ENCODE data around the gene TOM1L2.

GRCh38 chr17:17957584-17957916, 14.7 kb downstream of the TOM1L2 start:
- TF ChIP-seq EZH2 (IDR thresholded peaks at IDR 0.05; ENCODE audit: low read length, missing control alignments): no peak
- TF ChIP-seq CTCF (conservative IDR thresholded peaks at IDR 0.05 in 1 of 2, IDR thresholded peaks at IDR 0.05 in 1 of 2; ENCODE audit: low read depth in 1 of 2, low read length in 2 of 2): no peak

Data from fibroblast of lung (primary cell).